ENCODE data around the gene ACTMAP. TPM values are rescaled to one million over a fixed set of nuclear protein-coding genes. Genes with fewer than 3 reads are reported as not detected.
A peak's percentile ranks its signal among the peaks of the same experiment; 100 is the strongest.

ACTMAP gene
- total RNA-seq, 1 donor from 2014 or later: 25.1 TPM

DNA sequence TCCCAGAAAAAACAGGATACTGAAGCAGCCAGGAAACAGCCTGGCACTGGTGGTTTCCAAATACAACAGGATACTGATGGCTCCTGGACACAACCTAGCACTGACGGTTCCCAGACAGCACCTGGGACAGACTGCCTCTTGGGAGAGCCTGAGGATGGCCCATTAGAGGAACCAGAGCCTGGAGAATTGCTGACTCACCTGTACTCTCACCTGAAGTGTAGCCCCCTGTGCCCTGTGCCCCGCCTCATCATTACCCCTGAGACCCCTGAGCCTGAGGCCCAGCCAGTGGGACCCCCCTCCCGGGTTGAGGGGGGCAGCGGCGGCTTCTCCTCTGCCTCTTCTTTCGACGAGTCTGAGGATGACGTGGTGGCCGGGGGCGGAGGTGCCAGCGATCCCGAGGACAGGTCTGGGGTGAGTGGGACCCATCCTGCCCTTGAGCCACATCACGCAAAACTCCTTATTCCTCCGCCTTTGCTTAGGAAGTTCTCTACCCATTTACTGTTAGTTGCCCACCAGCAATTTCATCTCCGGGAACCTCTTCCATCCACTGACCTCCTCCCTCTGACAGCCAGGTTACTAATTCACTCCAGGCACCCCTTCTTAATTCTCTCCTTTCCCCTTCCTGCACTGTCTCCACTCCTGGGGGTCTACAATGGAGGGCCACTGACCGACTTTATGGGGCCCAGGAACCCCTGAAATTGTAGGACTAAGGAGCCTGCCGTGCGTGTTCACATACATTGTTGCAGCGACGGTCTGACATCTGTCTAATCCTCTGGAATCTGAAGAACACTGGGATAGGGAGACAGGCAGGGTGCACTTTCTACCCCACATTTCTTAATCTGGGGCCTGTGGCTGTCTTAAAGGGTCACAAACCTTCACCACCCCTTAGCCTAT, 32.1 kb downstream of the ACTMAP start:
- Mint-ChIP-seq H3K9me3 (no peaks in the 10 kb centered on the region), H3K36me3 (ENCODE audit: low read depth) (peaks cover 2% of the 10 kb centered on the region), H3K27me3 (ENCODE audit: low read depth) (no peaks in the 10 kb centered on the region), H3K4me1 (peaks cover 69% of the 10 kb centered on the region), H3K4me3 (peak overlapping the region; percentile 95), H3K27ac (ENCODE audit: unreplicated experiment) (no peak overlapping the region)
- TF ChIP-seq, protein P1, sequence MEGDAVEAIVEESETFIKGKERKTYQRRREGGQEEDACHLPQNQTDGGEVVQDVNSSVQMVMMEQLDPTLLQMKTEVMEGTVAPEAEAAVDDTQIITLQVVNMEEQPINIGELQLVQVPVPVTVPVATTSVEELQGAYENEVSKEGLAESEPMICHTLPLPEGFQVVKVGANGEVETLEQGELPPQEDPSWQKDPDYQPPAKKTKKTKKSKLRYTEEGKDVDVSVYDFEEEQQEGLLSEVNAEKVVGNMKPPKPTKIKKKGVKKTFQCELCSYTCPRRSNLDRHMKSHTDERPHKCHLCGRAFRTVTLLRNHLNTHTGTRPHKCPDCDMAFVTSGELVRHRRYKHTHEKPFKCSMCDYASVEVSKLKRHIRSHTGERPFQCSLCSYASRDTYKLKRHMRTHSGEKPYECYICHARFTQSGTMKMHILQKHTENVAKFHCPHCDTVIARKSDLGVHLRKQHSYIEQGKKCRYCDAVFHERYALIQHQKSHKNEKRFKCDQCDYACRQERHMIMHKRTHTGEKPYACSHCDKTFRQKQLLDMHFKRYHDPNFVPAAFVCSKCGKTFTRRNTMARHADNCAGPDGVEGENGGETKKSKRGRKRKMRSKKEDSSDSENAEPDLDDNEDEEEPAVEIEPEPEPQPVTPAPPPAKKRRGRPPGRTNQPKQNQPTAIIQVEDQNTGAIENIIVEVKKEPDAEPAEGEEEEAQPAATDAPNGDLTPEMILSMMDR (conservative IDR thresholded peaks at IDR 0.05): no peak
- DNase-seq (ENCODE audit: low read depth, low spot score): no peak

DNA sequence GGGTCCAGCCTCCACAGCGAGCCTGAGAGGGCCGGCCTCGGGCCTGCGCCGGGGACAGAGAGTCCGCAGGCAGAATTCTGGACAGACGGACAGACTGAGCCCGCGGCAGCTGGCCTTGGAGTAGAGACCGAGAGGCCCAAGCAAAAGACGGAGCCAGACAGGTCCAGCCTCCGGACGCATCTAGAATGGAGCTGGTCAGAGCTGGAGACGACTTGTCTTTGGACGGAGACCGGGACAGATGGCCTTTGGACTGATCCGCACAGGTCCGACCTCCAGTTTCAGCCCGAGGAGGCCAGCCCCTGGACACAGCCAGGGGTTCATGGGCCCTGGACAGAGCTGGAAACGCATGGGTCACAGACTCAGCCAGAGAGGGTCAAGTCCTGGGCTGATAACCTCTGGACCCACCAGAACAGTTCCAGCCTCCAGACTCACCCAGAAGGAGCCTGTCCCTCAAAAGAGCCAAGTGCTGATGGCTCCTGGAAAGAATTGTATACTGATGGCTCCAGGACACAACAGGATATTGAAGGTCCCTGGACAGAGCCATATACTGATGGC, 32.9 kb downstream of the ACTMAP start:
- Mint-ChIP-seq H3K4me1 (peaks cover 67% of the 10 kb centered on the region), H3K9me3 (no peaks in the 10 kb centered on the region), H3K36me3 (ENCODE audit: low read depth) (peaks cover 2% of the 10 kb centered on the region), H3K4me3 (peak overlapping the region; percentile 95), H3K27ac (ENCODE audit: unreplicated experiment) (peak overlapping the region; percentile 19), H3K27me3 (ENCODE audit: low read depth) (no peaks in the 10 kb centered on the region)
- TF ChIP-seq, protein P1 (conservative IDR thresholded peaks at IDR 0.05): no peak
- DNase-seq (ENCODE audit: low read depth, low spot score): no peak

DNA sequence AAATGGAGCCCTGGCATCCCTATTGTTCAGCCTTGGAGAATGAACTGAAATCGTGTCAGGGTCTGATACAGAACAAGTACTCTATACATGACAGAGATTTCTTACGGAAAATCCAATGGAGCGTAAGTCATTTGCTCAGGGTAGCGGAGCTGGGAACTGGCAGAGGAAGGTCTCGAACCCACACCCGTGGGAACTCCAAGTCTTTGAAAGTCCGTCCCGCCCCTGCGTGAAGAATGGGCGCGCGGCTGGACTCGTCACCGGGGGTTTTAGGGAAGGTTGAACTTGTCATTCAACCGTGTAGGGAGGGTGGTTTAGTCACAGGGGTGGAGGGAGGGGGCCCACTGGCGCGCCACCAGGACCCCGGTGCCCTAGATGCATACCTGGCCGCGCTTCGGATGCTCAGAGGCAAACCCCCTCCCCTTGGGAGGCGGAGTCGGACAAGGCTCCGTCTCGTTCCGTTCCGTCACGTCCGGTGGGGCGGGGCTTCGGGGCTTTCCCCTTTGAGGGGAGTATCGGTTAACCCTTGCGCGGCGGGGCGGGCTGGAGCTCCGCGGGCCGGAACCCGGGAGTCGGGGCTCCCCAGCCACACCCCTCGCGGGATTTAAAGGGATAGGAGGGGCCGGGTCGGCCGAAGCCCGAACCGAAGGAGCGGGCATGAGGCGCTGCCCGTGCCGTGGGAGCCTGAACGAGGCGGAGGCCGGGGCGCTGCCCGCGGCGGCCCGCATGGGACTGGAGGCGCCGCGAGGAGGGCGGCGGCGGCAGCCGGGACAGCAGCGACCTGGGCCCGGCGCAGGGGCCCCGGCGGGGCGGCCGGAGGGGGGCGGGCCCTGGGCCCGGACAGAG, 33.6 kb downstream of the ACTMAP start, which contains the start of the genes COQ8B and ITPKC:
Gene COQ8B (minus strand): TSS at position 405 of the 843 bp plus-strand sequence. CDS start 2,254 bp downstream, outside the sequence.
Gene ITPKC (plus strand): TSS at position 631 of the 843 bp plus-strand sequence. CDS start 24 bp downstream, at position 655.
- H3K4me3 Mint-ChIP-seq: peak within 1 kb of the TSS; percentile 97
- DNase-seq (ENCODE audit: low read depth, low spot score): peak; percentile 99
- H3K27me3 Mint-ChIP-seq (ENCODE audit: low read depth): no peaks in the 10 kb centered on the region
- TF ChIP-seq, protein P1 (conservative IDR thresholded peaks at IDR 0.05): peak; percentile 39
- peak within 1 kb of the TSS; percentile 97 for H3K27ac Mint-ChIP-seq (ENCODE audit: unreplicated experiment)
- peaks cover 62% of the 10 kb centered on the region for H3K4me1 Mint-ChIP-seq
- H3K36me3 Mint-ChIP-seq (ENCODE audit: low read depth): peaks cover 2% of the 10 kb centered on the region
- H3K9me3 Mint-ChIP-seq: no peaks in the 10 kb centered on the region

DNA sequence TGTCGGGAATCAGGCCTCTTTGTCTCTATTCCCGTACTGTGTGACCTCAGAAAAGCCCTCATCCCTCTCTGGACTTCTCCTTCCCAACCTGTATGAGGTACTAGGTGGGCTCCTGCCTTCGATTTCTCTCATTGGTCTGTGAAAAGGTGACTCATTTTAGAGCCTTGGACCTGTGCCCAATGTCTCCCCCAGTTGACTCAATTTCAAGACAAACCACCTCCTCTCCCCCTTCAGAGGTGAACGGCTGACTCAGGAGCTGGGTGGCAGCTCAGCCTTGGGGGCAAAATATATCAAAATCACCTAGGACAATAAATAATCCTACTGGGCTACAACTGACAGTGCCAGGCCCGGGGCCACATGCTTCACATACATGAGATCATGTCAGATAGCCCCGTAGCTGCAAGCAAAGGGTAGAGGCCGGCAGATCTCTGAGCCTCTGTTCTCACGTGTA, 34.2 kb downstream of the ACTMAP start:
- Mint-ChIP-seq H3K27me3 (ENCODE audit: low read depth) (no peaks in the 10 kb centered on the region), H3K27ac (ENCODE audit: unreplicated experiment) (peak overlapping the region; percentile 97), H3K9me3 (no peaks in the 10 kb centered on the region), H3K4me3 (peak overlapping the region; percentile 97), H3K36me3 (ENCODE audit: low read depth) (peaks cover 2% of the 10 kb centered on the region), H3K4me1 (peaks cover 61% of the 10 kb centered on the region)
- DNase-seq (ENCODE audit: low read depth, low spot score): no peak
- TF ChIP-seq, protein P1 (conservative IDR thresholded peaks at IDR 0.05): no peak

Measured in neural crest cell (in vitro differentiated cells).